Neutrophil (primary cell): ENCODE results near the gene NEK2.
"Not testable (repeated sequence)": the region's sequence is repeated elsewhere in the genome, so short reads cannot be mapped to it uniquely, and the experiment has no call there.

ENCODE experiments used
- H3K27ac ChIP-seq: fragments of 200-600 bp; sonication (generic); 2 replicates; pipeline ENCODE4 v1.5.1; 2016; ENCODE audit warnings: mild to moderate bottlenecking, moderate library complexity
- H3K27me3 ChIP-seq: fragments of 200-600 bp; sonication (generic); 2 replicates; pipeline ENCODE4 v1.6.0; 2016; ENCODE audit warnings: mild to moderate bottlenecking
- H3K36me3 ChIP-seq: fragments of 200-600 bp; sonication (generic); 2 replicates; pipeline ENCODE4 v1.5.1; 2017
- H3K4me1 ChIP-seq, 2 experiments: fragments of 200-600 bp in 1 of 2; sonication (generic) in 1 of 2; 1 replicate in 1 of 2; 2 replicates in 1 of 2; pipeline versions ENCODE4 v1.5.1 to v1.6.1; 2013 to 2016; ENCODE audit warnings: low read depth in 1 of 2, low read length in 1 of 2, mild to moderate bottlenecking in 1 of 2, moderate library complexity in 1 of 2; ENCODE audit not compliant: control insufficient read depth in 1 of 2, insufficient read depth in 1 of 2
- H3K4me3 ChIP-seq, 2 experiments: fragments of 200-600 bp in 1 of 2; sonication (generic) in 1 of 2; 1 replicate in 1 of 2; 2 replicates in 1 of 2; pipeline ENCODE4 v1.5.1; 2013 to 2016; ENCODE audit warnings: low read depth in 1 of 2, low read length in 1 of 2, mild to moderate bottlenecking in 1 of 2, moderate library complexity in 1 of 2
- H3K9me3 ChIP-seq: fragments of 200-600 bp; sonication (generic); 2 replicates; pipeline ENCODE4 v1.5.1; 2016
- TF ChIP-seq, protein P1 (sequence below): fragments of 200-600 bp; sonication (generic); IDR thresholded peaks from 2 replicates; pipeline ENCODE4 v1.5.1; 2016; ENCODE audit warnings: antibody characterized with exemption

NEK2 gene

DNA sequence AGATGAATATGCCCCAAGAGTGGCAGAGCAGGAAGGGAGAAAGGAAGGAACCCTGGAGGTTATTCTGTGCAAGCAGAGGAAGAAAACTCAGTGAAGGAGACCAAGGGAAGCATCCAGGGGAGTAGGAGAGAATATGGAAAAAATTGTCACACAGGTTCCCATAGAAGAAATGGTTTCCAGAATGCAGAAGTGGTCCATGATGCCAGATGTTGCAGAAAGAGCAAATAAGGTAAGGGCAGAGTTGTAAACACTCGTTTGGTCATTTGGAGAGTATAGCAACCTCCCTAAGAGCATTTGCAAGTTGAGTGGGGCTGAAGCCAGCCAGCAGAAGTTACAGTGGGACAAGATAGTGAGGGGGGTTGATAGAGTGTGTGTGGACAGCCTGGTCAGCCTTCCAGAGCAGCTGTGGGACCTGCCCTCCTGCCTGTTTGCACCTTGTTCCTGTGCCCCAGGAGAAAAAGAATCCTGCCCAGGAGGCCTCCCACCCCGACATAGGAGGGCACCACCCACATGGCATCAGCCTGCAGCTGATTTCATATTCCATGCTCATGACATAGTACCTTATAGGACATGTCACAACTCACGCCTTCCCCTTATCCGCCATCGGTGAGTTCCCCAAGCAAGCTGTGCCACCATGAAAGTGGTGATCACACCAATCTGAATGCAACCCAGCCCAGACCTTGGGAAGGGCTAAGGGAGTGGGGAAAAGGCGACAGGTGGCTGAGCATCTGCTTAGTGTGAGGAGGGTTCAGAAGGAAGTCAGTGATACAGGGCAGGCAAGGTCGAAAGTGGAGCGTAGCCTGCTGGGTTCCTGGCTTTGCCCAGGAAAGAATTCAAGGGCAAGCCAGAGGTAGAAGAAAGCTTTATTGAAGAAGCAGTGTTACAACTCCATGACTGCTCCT, 8.2 kb upstream of the NEK2 start:
- no peaks in the 10 kb centered on the region for H3K9me3 ChIP-seq
- no peaks in the 10 kb centered on the region for H3K4me1 ChIP-seq
- TF ChIP-seq, protein P1, sequence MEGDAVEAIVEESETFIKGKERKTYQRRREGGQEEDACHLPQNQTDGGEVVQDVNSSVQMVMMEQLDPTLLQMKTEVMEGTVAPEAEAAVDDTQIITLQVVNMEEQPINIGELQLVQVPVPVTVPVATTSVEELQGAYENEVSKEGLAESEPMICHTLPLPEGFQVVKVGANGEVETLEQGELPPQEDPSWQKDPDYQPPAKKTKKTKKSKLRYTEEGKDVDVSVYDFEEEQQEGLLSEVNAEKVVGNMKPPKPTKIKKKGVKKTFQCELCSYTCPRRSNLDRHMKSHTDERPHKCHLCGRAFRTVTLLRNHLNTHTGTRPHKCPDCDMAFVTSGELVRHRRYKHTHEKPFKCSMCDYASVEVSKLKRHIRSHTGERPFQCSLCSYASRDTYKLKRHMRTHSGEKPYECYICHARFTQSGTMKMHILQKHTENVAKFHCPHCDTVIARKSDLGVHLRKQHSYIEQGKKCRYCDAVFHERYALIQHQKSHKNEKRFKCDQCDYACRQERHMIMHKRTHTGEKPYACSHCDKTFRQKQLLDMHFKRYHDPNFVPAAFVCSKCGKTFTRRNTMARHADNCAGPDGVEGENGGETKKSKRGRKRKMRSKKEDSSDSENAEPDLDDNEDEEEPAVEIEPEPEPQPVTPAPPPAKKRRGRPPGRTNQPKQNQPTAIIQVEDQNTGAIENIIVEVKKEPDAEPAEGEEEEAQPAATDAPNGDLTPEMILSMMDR, result no peak
- H3K36me3 ChIP-seq, result no peaks in the 10 kb centered on the region
- H3K27me3 ChIP-seq, result no peaks in the 10 kb centered on the region
- no peak overlapping the region for H3K4me3 ChIP-seq
- H3K27ac ChIP-seq, result no peak overlapping the region

DNA sequence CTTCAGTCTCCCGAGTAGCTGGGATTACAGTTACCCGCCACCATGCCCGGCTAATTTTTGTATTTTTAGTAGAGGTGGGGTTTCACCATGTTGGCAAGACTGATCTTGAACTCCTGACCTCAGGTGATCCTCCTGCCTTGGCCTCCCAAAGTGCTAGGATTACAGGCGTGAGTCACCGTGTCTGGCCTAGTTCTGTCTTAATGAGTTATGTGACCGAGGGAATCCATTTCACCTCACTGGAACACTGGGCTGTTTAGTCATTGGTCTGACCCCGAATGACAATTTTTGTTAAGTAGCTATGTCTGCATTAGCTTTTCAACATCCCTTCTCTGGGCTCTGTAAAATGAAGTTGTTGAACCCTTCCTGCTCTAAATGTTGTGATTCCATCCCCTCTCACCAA, 6.8 kb upstream of the NEK2 start:
- H3K36me3 ChIP-seq, H3K4me1 ChIP-seq, H3K9me3 ChIP-seq, H3K27ac ChIP-seq, H3K27me3 ChIP-seq, H3K4me3 ChIP-seq: not testable (repeated sequence)

DNA sequence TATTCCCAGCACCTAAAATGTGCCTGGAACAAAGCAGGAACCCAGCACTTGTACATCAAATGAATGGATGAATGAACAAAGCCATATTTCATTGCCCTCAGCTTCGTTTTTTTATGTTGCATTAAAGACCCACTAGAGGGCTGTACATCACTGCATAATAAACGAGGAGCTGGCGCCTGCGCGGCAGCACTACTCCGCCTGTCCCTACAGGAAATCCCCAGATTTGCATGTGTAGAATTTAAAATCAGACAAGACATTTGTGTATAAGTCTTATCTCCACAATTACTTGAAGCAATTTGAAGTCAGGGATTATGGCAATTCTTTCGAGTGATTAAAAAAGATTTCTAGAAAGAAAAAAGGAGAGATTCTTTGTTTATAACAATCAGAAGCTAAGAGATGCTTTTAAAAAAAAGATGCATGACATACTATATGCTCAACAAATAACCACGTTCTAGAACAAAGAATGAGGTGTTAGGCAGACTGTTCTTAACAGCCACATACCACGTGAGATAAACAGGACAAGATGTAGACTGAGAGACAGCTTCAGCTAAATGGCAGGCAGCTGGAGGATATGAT, 5.4 kb upstream of the NEK2 start:
- H3K27ac ChIP-seq, result no peak overlapping the region
- H3K4me3 ChIP-seq, result no peak overlapping the region
- H3K27me3 ChIP-seq, result no peaks in the 10 kb centered on the region
- TF ChIP-seq, protein P1, result no peak
- peaks cover 2 to 3% of the 10 kb centered on the region in 2 experiments for H3K4me1 ChIP-seq
- no peaks in the 10 kb centered on the region for H3K36me3 ChIP-seq
- H3K9me3 ChIP-seq, result no peaks in the 10 kb centered on the region

DNA sequence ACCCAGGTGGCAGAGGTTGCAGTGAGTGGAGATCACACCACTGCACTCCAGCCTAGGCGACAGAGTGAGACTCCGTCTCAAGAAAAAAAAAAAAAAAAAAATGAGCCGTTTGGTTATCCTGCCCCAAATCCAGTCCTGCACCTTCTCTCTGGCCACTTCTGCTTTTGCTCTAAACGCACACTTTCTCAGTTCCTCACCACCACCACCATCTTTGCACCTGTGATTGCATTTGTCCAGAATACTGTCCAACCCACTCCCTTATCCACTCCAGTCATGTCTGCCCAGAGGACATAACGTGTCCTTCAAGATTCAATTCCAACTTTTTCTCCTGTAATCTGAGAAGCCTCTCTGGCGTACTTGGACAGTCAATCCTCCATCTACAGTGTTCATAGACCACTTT, 2.2 kb upstream of the NEK2 start:
- Histone ChIP-seq H3K9me3 (no peaks in the 10 kb centered on the region), H3K4me3 (no peak overlapping the region), H3K27ac (no peak overlapping the region), H3K27me3 (no peaks in the 10 kb centered on the region), H3K36me3 (peaks cover 8% of the 10 kb centered on the region), H3K4me1 (peaks cover 19% of the 10 kb centered on the region in 2 experiments)
- TF ChIP-seq, protein P1, result no peak

DNA sequence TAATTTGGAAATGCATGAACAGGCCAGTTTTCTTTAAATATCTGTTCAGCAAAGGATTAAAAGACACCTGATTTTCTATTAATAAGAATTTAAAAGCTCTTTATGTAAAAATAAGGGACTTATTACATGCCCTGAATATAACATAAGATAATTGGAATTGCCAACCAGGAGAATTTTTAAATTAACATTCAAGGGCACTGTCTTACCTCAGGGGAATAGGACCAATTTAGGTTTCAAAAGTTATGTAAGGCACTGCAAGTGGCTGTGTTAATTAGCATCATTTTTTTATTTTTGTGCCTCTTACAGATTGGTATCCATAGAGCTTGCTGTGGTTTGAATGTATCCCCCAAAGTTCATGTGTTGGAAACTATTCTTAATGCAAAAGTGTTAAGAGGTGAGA, 1.3 kb upstream of the NEK2 start:
- TF ChIP-seq, protein P1, result no peak
- Histone ChIP-seq H3K9me3 (no peaks in the 10 kb centered on the region), H3K36me3 (peaks cover 12% of the 10 kb centered on the region), H3K27ac (no peak overlapping the region), H3K27me3 (no peaks in the 10 kb centered on the region), H3K4me3 (no peak overlapping the region), H3K4me1 (peaks cover 19% of the 10 kb centered on the region in 2 experiments)

DNA sequence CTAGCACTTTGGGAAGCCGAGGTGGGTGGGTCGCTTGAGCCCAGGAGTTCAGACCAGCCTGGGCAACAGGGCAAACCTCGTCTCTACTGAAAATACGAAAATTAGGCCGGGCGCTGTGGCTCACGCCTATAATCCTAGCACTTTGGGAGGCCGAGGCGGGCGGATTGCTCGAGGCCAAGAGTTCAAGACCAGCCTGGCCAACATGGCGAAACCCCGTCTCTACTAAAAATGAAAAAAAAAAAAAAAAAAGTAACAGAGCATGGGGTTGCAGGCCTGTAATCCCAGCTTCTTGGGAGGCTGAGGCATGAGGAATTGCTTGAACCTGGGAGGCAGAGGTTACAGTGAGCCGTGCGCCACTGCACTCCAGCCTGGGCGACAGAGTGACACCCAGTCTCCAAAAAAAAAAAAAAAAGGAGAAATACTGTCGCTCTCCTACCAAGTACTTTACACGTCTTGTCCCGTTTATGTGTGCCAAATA, 724 bp upstream of the NEK2 start:
- no peak overlapping the region for H3K27ac ChIP-seq
- H3K27me3 ChIP-seq, result no peaks in the 10 kb centered on the region
- TF ChIP-seq, protein P1, result no peak
- peaks cover 16% of the 10 kb centered on the region for H3K36me3 ChIP-seq
- H3K9me3 ChIP-seq, result no peaks in the 10 kb centered on the region
- H3K4me3 ChIP-seq, result peak overlapping the region; percentile 58 to 68
- H3K4me1 ChIP-seq, result peaks cover 19% of the 10 kb centered on the region in 2 experiments
